Heart right ventricle (tissue), 16 donors: ENCODE measurements around the gene ZMIZ1. TPM values are rescaled to one million over a fixed set of nuclear protein-coding genes. Genes with fewer than 3 reads are reported as not detected.

Experiments
- ATAC-seq, 8 donors: fragments of 200-7000 bp; cut with Tn5 transposase; one replicate each; pipeline ENCODE4 v1.9.1; 2020; ENCODE audit warnings: mild to moderate bottlenecking in 8 of 8, moderate library complexity in 8 of 8, moderate number of reproducible peaks in 1 of 8
- DNase-seq, 2 donors: peaks; one replicate each; pipeline ENCODE4 v3.0.0-alpha.2; 2020
- H3K27ac ChIP-seq, 10 donors: fragments of 200-600 bp; sonication (generic) in 2 of 10; one replicate each; pipeline versions ENCODE4 v1.5.0 to v1.8.0; 2020 to 2022; ENCODE audit warnings: mild to moderate bottlenecking in 3 of 10
- H3K27me3 ChIP-seq, 7 donors: fragments of 200-600 bp; one replicate each; pipeline ENCODE4 v1.8.0; 2021 to 2022; ENCODE audit warnings: mild to moderate bottlenecking in 2 of 7
- H3K36me3 ChIP-seq, 9 donors: fragments of 200-600 bp; sonication (generic) in 1 of 9; one replicate each; pipeline versions ENCODE4 v1.5.0 to v1.8.0; 2020 to 2022; ENCODE audit warnings: mild to moderate bottlenecking in 2 of 9
- H3K4me1 ChIP-seq, 9 donors: fragments of 200-600 bp; sonication (generic) in 1 of 9; one replicate each; pipeline versions ENCODE4 v1.5.0 to v1.8.0; 2020 to 2022; ENCODE audit warnings: mild to moderate bottlenecking in 4 of 9
- H3K4me3 ChIP-seq, 10 donors: fragments of 200-600 bp; sonication (generic) in 2 of 10; one replicate each; pipeline versions ENCODE4 v1.5.0 to v1.8.0; 2020 to 2022; ENCODE audit warnings: mild to moderate bottlenecking in 7 of 10, moderate library complexity in 2 of 10
- H3K9me3 ChIP-seq, 11 donors: fragments of 200-600 bp in 10 of 11; sonication (generic) in 2 of 11; one replicate each; pipeline versions ENCODE4 v1.5.0 to v1.8.0; 2013 to 2022; ENCODE audit warnings: mild to moderate bottlenecking in 2 of 11, control low read depth in 1 of 11, moderate library complexity in 1 of 11
- CTCF ChIP-seq, 9 donors: fragments of 200-600 bp; sonication (generic) in 2 of 9; IDR thresholded peaks; one replicate each; pipeline versions ENCODE4 v1.5.0 to v1.8.0; 2021 to 2022; ENCODE audit warnings: antibody characterized with exemption in 9 of 9, mild to moderate bottlenecking in 5 of 9, moderate library complexity in 1 of 9
- WGBS, 2 donors: extraction: QIAGEN DNeasy Blood & Tissue Kit; methylation state at CpG; one replicate each; pipeline ENCODE4 v1.1.7; 2013; ENCODE audit warnings: inconsistent platforms in 1 of 2; 5-methylcytosine and 5-hydroxymethylcytosine counted together
- intact Hi-C, 10 donors: fragments of 100-400 bp; cut with DNase I; formaldehyde crosslinking; loops; one replicate each; pipeline versions ENCODE4 v1.11.1 to v1.14.2; 2022
- polyA plus RNA-seq, 2 donors: library from polyadenylated mRNA; stranded (reverse); fragments of 200-250 nt; gene quantifications; one replicate each; pipeline ENCODE4 v1.2.3, GENCODE V29; 2013
- total RNA-seq, 10 donors: library from RNA; stranded (reverse); fragmentation: NEBNext Ultra II Directional in 3 of 10; extraction: Animal tissue kit (Norgen Biotek cat#: 25700) in 3 of 10; gene quantifications; one replicate each; pipeline versions ENCODE4 v1.2.1 to v1.2.4, GENCODE V29; 2021 to 2023
- donor health status: Arrhythmogenic right ventricular cardiomyopathy.
- donor health status: ischemic (EF 13 %, LVEDD 7.1; RV severe dilation, severe dysfunction).
- donor health status: healthy with polysubstance abuse.
- donor health status: DM: no; HTN: yes; CAD: no.
- donor health status: DM: no; HTN: no; CAD: no.
- donor health status: ischemic (EF 25% LVEDD 6.9; RV normal size, moderate dysfunction).
- donor health status: ischemic (EF 25% LVEDD 5.7; RV mildly dilated, moderate dysfunction).
- donor health status: healthy.
- donor health status: DM: yes; HTN: yes; CAD: no.
- donor health status: Ischemic cardiomyopathy.
- donor health status: ischemic (EF 35%, LVEDD 5.7; RV mildly dilated, moderate dysfunction).
- donor health status: nonischemic (EF 11% LVEDD 7.7; RV severe dilation, severe dysfunction).
- donor health status: DM: yes; HTN: yes; CAD: no.
- donor health status: PGD.
- donor health status: ischemic (EF 29% LVEDD 5.4; RV normal size, mild dysfunction).
- donor health status: nonischemic (EF 23%, LVEDD 6.1; RV moderate dilation, normal function).

Gene ZMIZ1
- total and polyA plus RNA-seq, 12 donors = 24.2 to 61.5 (median 49.8) TPM

GRCh38 chr10:79238606-79239005 lies 169.8 kb downstream of the ZMIZ1 start:
- TF ChIP-seq CTCF (IDR thresholded peaks at IDR 0.05) = no peak
- H3K27ac ChIP-seq = peak overlapping the region in 8 of 10 donors; percentile 52 to 95 (median 67)
- ATAC-seq = no peak

GRCh38 chr10:79239275-79239779 lies 170.6 kb downstream of the ZMIZ1 start:
- Histone ChIP-seq H3K9me3 (no peaks in the 10 kb centered on the region), H3K36me3 (peaks cover 0 to 27% (median 0%) of the 10 kb centered on the region in 9 donors), H3K27me3 (no peaks in the 10 kb centered on the region), H3K4me1 (peaks cover 44 to 93% (median 84%) of the 10 kb centered on the region in 9 donors), H3K4me3 (no peak overlapping the region), H3K27ac (peak overlapping the region in 9 of 10 donors; percentile 32 to 95 (median 65))
- 63 to 65% methylated on average over 10 of the region's 10 CpGs for WGBS, 2 donors
- intact Hi-C loops = no loop called here
- DNase-seq = no peak
- no peak for TF ChIP-seq CTCF (IDR thresholded peaks at IDR 0.05)
- ATAC-seq = peak in 4 of 8 donors; percentile 4 to 25 (median 12)

More at GRCh38 chr10:79238606-79239005, 169.8 kb downstream of the ZMIZ1 start:
- Histone ChIP-seq H3K36me3 (peaks cover 0 to 34% (median 0%) of the 10 kb centered on the region in 9 donors), H3K9me3 (no peaks in the 10 kb centered on the region), H3K4me1 (peaks cover 39 to 92% (median 77%) of the 10 kb centered on the region in 9 donors), H3K4me3 (no peak overlapping the region), H3K27me3 (no peaks in the 10 kb centered on the region)
- intact Hi-C loops = no loop called here
- no peak for DNase-seq
- WGBS, 2 donors = 59 to 65% methylated on average over 2 of the region's 2 CpGs

- Histone ChIP-seq H3K36me3 (peaks cover 0 to 19% (median 0%) of the 10 kb centered on the region in 9 donors), H3K4me3 (no peak overlapping the region), H3K27ac (peak overlapping the region in 9 of 10 donors; percentile 32 to 95 (median 65)), H3K4me1 (peaks cover 48 to 93% (median 87%) of the 10 kb centered on the region in 9 donors), H3K9me3 (no peaks in the 10 kb centered on the region), H3K27me3 (no peaks in the 10 kb centered on the region)
- no peak for TF ChIP-seq CTCF (IDR thresholded peaks at IDR 0.05)
- ATAC-seq (no peak), DNase-seq (no peak)
- 67 to 71% methylated on average over 29 of the region's 29 CpGs for WGBS, 2 donors
- intact Hi-C loops = loop anchor here in 1 of 10 donors (10.0 kb wide), 1 partner anchor 105 kb away; the partner anchor contains the start of gene PPIF
These were observed 171.3 kb downstream of the ZMIZ1 start for GRCh38 chr10:79239924-79240581.

GRCh38 chr10:79241629-79241989 lies 172.8 kb downstream of the ZMIZ1 start:
- Histone ChIP-seq H3K9me3 (no peaks in the 10 kb centered on the region), H3K27ac (peak overlapping the region; percentile 59 to 95 (median 88)), H3K4me3 (peak overlapping the region in 6 of 10 donors; percentile 53 to 70 (median 64)), H3K27me3 (no peaks in the 10 kb centered on the region), H3K4me1 (peaks cover 61 to 93% (median 88%) of the 10 kb centered on the region in 9 donors), H3K36me3 (peaks cover 0 to 7% (median 0%) of the 10 kb centered on the region in 9 donors)
- ATAC-seq = no peak
- intact Hi-C loops = loop anchor here in 1 of 10 donors (10.0 kb wide), 1 partner anchor 103 kb away; the partner anchor contains the start of gene PPIF
- 47 to 55% methylated on average over 5 of the region's 5 CpGs for WGBS, 2 donors
- no peak for DNase-seq
- no peak for TF ChIP-seq CTCF (IDR thresholded peaks at IDR 0.05)
